ENCODE data around the gene BMI1.

Gene BMI1

GRCh38 chr10:22339761-22340328 is 18.9 kb downstream of the BMI1 start:
- H3K4me3 ChIP-seq (ENCODE audit: low read depth, low read length): peak overlapping the region; percentile 93
- DNase-seq (ENCODE audit: low read depth): no peak
- no peak for TF ChIP-seq CTCF (IDR thresholded peaks at IDR 0.05; ENCODE audit: insufficient read depth, low read depth, low read length, missing control alignments)

- peak overlapping the region; percentile 93 for H3K4me3 ChIP-seq (ENCODE audit: low read depth, low read length)
- no peak for TF ChIP-seq CTCF (IDR thresholded peaks at IDR 0.05; ENCODE audit: insufficient read depth, low read depth, low read length, missing control alignments)
- peak; percentile 87 for DNase-seq (ENCODE audit: low read depth)
Measured at GRCh38 chr10:22340329-22341189, 19.7 kb downstream of the BMI1 start.

- no peak for TF ChIP-seq CTCF (IDR thresholded peaks at IDR 0.05; ENCODE audit: insufficient read depth, low read depth, low read length, missing control alignments)
- peak overlapping the region; percentile 93 for H3K4me3 ChIP-seq (ENCODE audit: low read depth, low read length)
- DNase-seq (ENCODE audit: low read depth): peak; percentile 43
Measured at GRCh38 chr10:22341190-22341925, 20.5 kb downstream of the BMI1 start.

GRCh38 chr10:22341926-22342196 is 21.0 kb downstream of the BMI1 start:
- DNase-seq (ENCODE audit: low read depth): no peak
- no peak overlapping the region for H3K4me3 ChIP-seq (ENCODE audit: low read depth, low read length)
- TF ChIP-seq CTCF (IDR thresholded peaks at IDR 0.05; ENCODE audit: insufficient read depth, low read depth, low read length, missing control alignments): no peak

GRCh38 chr10:22342421-22342820 is 21.5 kb downstream of the BMI1 start:
- no peak overlapping the region for H3K4me3 ChIP-seq (ENCODE audit: low read depth, low read length)
- DNase-seq (ENCODE audit: low read depth): no peak
- no peak for TF ChIP-seq CTCF (IDR thresholded peaks at IDR 0.05; ENCODE audit: insufficient read depth, low read depth, low read length, missing control alignments)

GRCh38 chr10:22343731-22344130 is 22.8 kb downstream of the BMI1 start:
- H3K4me3 ChIP-seq (ENCODE audit: low read depth, low read length): no peak overlapping the region
- TF ChIP-seq CTCF (IDR thresholded peaks at IDR 0.05; ENCODE audit: insufficient read depth, low read depth, low read length, missing control alignments): no peak
- no peak for DNase-seq (ENCODE audit: low read depth)
